PC-9 (cell line): ENCODE results near the gene TMEM203. TPM values are rescaled to one million over a fixed set of nuclear protein-coding genes. Genes with fewer than 3 reads are reported as not detected.

Experiments used
- BruUV-seq: library from RNA; stranded (reverse); fragments of 400-500 nt; replicated peaks from 2 replicates; lab custom pipeline; 2021; lab: Mats Ljungman, UMichigan
- CTCF ChIA-PET: fragments of 300-600 bp; sonication (Branson Sonifier 250); formaldehyde crosslinking; loops from one replicate; lab custom pipeline; 2022; ENCODE audit warnings: antibody characterized with exemption; lab: Charles Lee
- POLR2A ChIA-PET: fragments of 300-600 bp; sonication (Branson Sonifier 250); formaldehyde crosslinking; loops from one replicate; lab custom pipeline; 2022; ENCODE audit warnings: antibody characterized with exemption; ENCODE audit not compliant: unreplicated experiment; lab: Charles Lee
- DNase-seq, 2 experiments: peaks; one replicate each; pipeline versions ENCODE4 v3.0.0 to v3.0.0-alpha.2; 2015 to 2022; ENCODE audit warnings: mixed read lengths in 1 of 2
- H2AFZ ChIP-seq: fragments of 200-600 bp; sonication (generic); 2 replicates; pipeline ENCODE4 v1.8.1; 2017; ENCODE audit warnings: antibody characterized with exemption
- H3F3A ChIP-seq: fragments of 200-600 bp; sonication (generic); 2 replicates; pipeline ENCODE4 v1.8.1; 2017; ENCODE audit warnings: antibody characterized with exemption, mild to moderate bottlenecking, low read depth; ENCODE audit not compliant: insufficient read depth
- H3K27ac ChIP-seq: fragments of 200-600 bp; sonication (generic); 2 replicates; pipeline ENCODE4 v1.6.1; 2016; ENCODE audit warnings: mixed run types
- H3K27me3 ChIP-seq: fragments of 200-600 bp; sonication (generic); 2 replicates; pipeline ENCODE4 v1.6.1; 2016; ENCODE audit warnings: low read depth, mixed run types; ENCODE audit not compliant: insufficient read depth
- H3K36me3 ChIP-seq: fragments of 200-600 bp; sonication (generic); 2 replicates; pipeline ENCODE4 v1.6.1; 2016; ENCODE audit warnings: low read depth, mixed run types
- H3K4me1 ChIP-seq: fragments of 200-600 bp; sonication (generic); replicated peaks from 2 replicates; pipeline ENCODE4 v1.6.1; 2016; ENCODE audit warnings: mixed run types; ENCODE audit not compliant: insufficient read depth
- H3K4me2 ChIP-seq: fragments of 200-600 bp; sonication (generic); 2 replicates; pipeline ENCODE4 v1.6.1; 2017; ENCODE audit warnings: mixed run types
- H3K4me3 ChIP-seq: fragments of 200-600 bp; sonication (generic); 2 replicates; pipeline ENCODE4 v1.6.1; 2016; ENCODE audit warnings: mixed run types
- H3K79me2 ChIP-seq: fragments of 200-600 bp; sonication (generic); 2 replicates; pipeline ENCODE4 v1.6.1; 2017; ENCODE audit warnings: low read depth, mixed run types
- H3K9me2 ChIP-seq: fragments of 200-600 bp; sonication (generic); 2 replicates; pipeline ENCODE4 v1.8.1; 2017; ENCODE audit warnings: mild to moderate bottlenecking; ENCODE audit not compliant: insufficient read depth
- H3K9me3 ChIP-seq: fragments of 200-600 bp; sonication (generic); 2 replicates; pipeline ENCODE4 v1.8.1; 2016; ENCODE audit warnings: low read depth; ENCODE audit not compliant: insufficient read depth
- H4K20me1 ChIP-seq: fragments of 200-600 bp; sonication (generic); 2 replicates; pipeline ENCODE4 v1.8.1; 2017; ENCODE audit not compliant: insufficient read depth
- CTCF ChIP-seq: fragments of 200-600 bp; sonication (generic); conservative IDR thresholded peaks from 2 replicates; pipeline ENCODE4 v1.6.1; 2017; ENCODE audit warnings: mixed run types, antibody characterized with exemption, mild to moderate bottlenecking, moderate library complexity
- EZH2 ChIP-seq: fragments of 200-600 bp; sonication (generic); IDR thresholded peaks from 2 replicates; pipeline ENCODE4 v1.8.0; 2017; ENCODE audit warnings: antibody characterized with exemption, low read depth
- intact Hi-C: fragments of 100-400 bp; cut with micrococcal nuclease; formaldehyde crosslinking; loops from one replicate; pipeline ENCODE4 v1.10.0; 2022; ENCODE audit not compliant: unreplicated experiment
- total RNA-seq: library from RNA; stranded (reverse); gene quantifications from 2 replicates; pipeline ENCODE4 v1.2.3, GENCODE V29; 2021

TMEM203 gene
- total RNA-seq, 1 experiment from 2014 or later, result 45.5 TPM

GRCh38 chr9:137195525-137196220 is 9.8 kb downstream of the TMEM203 start:
- ChIA-PET POLR2A (interaction anchor here (0.6 to 0.7 kb wide), 5 partner anchors 26 to 833 kb away, joined by 3 to 8 read pairs (median 4); partner anchors contain the start of genes CLIC3 and RNF208), CTCF (interaction anchor here (0.5 to 1.1 kb wide), 5 partner anchors 27 to 241 kb away, joined by 3 to 7 read pairs (median 5); no protein-coding TSS in a partner anchor)
- no peak overlapping the region for H2AFZ ChIP-seq
- peaks cover 57% of the 10 kb centered on the region for H3K4me1 ChIP-seq
- no peaks in the 10 kb centered on the region for H3K9me3 ChIP-seq
- peak overlapping the region; percentile 5; the same call in 1 of the 2 replicates for H3K4me3 ChIP-seq
- H4K20me1 ChIP-seq, result peaks cover 58% of the 10 kb centered on the region
- H3K79me2 ChIP-seq, result peaks cover 58% of the 10 kb centered on the region
- TF ChIP-seq CTCF, result no peak
- no peak for TF ChIP-seq EZH2
- no peak overlapping the region for H3K27ac ChIP-seq
- intact Hi-C loops, result no loop called here
- H3K27me3 ChIP-seq, result no peaks in the 10 kb centered on the region
- H3F3A ChIP-seq, result peaks cover 29% of the 10 kb centered on the region; the same call in 1 of the 2 replicates
- H3K4me2 ChIP-seq, result peak overlapping the region; percentile 71
- no peaks in the 10 kb centered on the region for H3K36me3 ChIP-seq
- BruUV-seq, result no TSS peak
- H3K9me2 ChIP-seq, result no peaks in the 10 kb centered on the region
- peak; percentile 78 to 93 for DNase-seq

GRCh38 chr9:137194909-137195308 is 10.5 kb downstream of the TMEM203 start:
- Histone ChIP-seq H3K27me3 (no peaks in the 10 kb centered on the region), H3K79me2 (peaks cover 61% of the 10 kb centered on the region), H3K9me2 (no peaks in the 10 kb centered on the region), H3K4me2 (peak overlapping the region; percentile 71), H3K36me3 (no peaks in the 10 kb centered on the region), H3K27ac (no peak overlapping the region), H3K9me3 (no peaks in the 10 kb centered on the region), H3F3A (peaks cover 34% of the 10 kb centered on the region), H4K20me1 (peaks cover 63% of the 10 kb centered on the region), H3K4me1 (peaks cover 65% of the 10 kb centered on the region), H3K4me3 (peak overlapping the region; percentile 5; the same call in 1 of the 2 replicates), H2AFZ (no peak overlapping the region)
- peak in 1 of 2 experiments; percentile 55 for DNase-seq
- ChIA-PET CTCF (interaction anchor here (0.6 to 1.1 kb wide), 2 partner anchors 28 to 42 kb away, joined by 3 to 6 read pairs; no protein-coding TSS in a partner anchor), POLR2A (interaction anchor here (0.6 to 0.7 kb wide), 5 partner anchors 45 to 832 kb away, joined by 3 to 8 read pairs (median 4); partner anchors contain the start of gene CLIC3)
- intact Hi-C loops, result no loop called here
- no peak for TF ChIP-seq EZH2
- no peak for TF ChIP-seq CTCF
- no TSS peak for BruUV-seq

- H3K4me1 ChIP-seq, result peaks cover 68% of the 10 kb centered on the region
- intact Hi-C loops, result no loop called here
- TF ChIP-seq CTCF (no peak), EZH2 (no peak)
- no peaks in the 10 kb centered on the region for H3K9me3 ChIP-seq
- H4K20me1 ChIP-seq, result peaks cover 68% of the 10 kb centered on the region
- POLR2A ChIA-PET, result no interaction called here
- DNase-seq, result no peak
- H3F3A ChIP-seq, result peaks cover 39% of the 10 kb centered on the region
- CTCF ChIA-PET, result interaction anchor here (1.1 kb wide), 1 partner anchor 42 kb away, joined by 6 read pairs; no protein-coding TSS in a partner anchor
- H3K4me2 ChIP-seq, result peak overlapping the region; percentile 71
- no peak overlapping the region for H2AFZ ChIP-seq
- no peak overlapping the region for H3K4me3 ChIP-seq
- no peaks in the 10 kb centered on the region for H3K27me3 ChIP-seq
- no TSS peak for BruUV-seq
- no peaks in the 10 kb centered on the region for H3K36me3 ChIP-seq
- H3K27ac ChIP-seq, result no peak overlapping the region
- H3K9me2 ChIP-seq, result no peaks in the 10 kb centered on the region
- H3K79me2 ChIP-seq, result peaks cover 63% of the 10 kb centered on the region
Measured at GRCh38 chr9:137194388-137194787, 11.1 kb downstream of the TMEM203 start.
